CD14-positive monocyte (primary cell): ENCODE results near the gene CNOT4. TPM values are rescaled to one million over a fixed set of nuclear protein-coding genes. Genes with fewer than 3 reads are reported as not detected.

Source experiments
- DNase-seq, 3 donors: peaks; one replicate each; pipeline ENCODE4 v3.0.0-alpha.2; 2011 to 2022
- H2AFZ ChIP-seq: 2 replicates; pipeline ENCODE4 v1.6.0; 2012; ENCODE audit warnings: mild to moderate bottlenecking, low read depth, low read length, inconsistent platforms; ENCODE audit not compliant: insufficient read depth, poor library complexity, severe bottlenecking
- H3K27ac ChIP-seq, 2 donors: 1 replicate in 1 of 2; 2 replicates in 1 of 2; pipeline ENCODE4 v1.5.1; 2012 to 2013; ENCODE audit warnings: low read length in 2 of 2, control low read depth in 1 of 2, inconsistent platforms in 1 of 2, low read depth in 1 of 2, mild to moderate bottlenecking in 1 of 2
- H3K27me3 ChIP-seq, 2 donors: one replicate each; pipeline versions ENCODE4 v1.6.0 to v1.6.1; 2011 to 2013; ENCODE audit warnings: low read length in 2 of 2; ENCODE audit not compliant: control insufficient read depth in 2 of 2, insufficient read depth in 2 of 2
- H3K36me3 ChIP-seq, 2 donors: replicated peaks in 1 of 2; 1 replicate in 1 of 2; 2 replicates in 1 of 2; pipeline versions ENCODE4 v1.5.1 to v1.6.1; 2012 to 2013; ENCODE audit warnings: low read length in 2 of 2, control low read depth in 1 of 2, inconsistent platforms in 1 of 2, mild to moderate bottlenecking in 1 of 2; ENCODE audit not compliant: insufficient read depth in 2 of 2, control insufficient read depth in 1 of 2
- H3K4me1 ChIP-seq, 2 donors: 1 replicate in 1 of 2; 2 replicates in 1 of 2; pipeline versions ENCODE4 v1.5.1 to v1.6.1; 2012 to 2013; ENCODE audit warnings: low read length in 2 of 2, control low read depth in 1 of 2, inconsistent platforms in 1 of 2, mild to moderate bottlenecking in 1 of 2, moderate library complexity in 1 of 2; ENCODE audit not compliant: insufficient read depth in 2 of 2, control insufficient read depth in 1 of 2
- H3K4me2 ChIP-seq: replicated peaks from 2 replicates; pipeline ENCODE3; 2012; ENCODE audit warnings: low read length, moderate library complexity, mild to moderate bottlenecking; ENCODE audit not compliant: poor library complexity, severe bottlenecking; ENCODE audit errors: extremely low read depth
- H3K4me3 ChIP-seq, 3 experiments: fragments of 200-600 bp in 1 of 3; sonication (generic) in 1 of 3; replicated peaks in 1 of 3; 1 replicate in 2 of 3; 2 replicates in 1 of 3; pipeline ENCODE4 v1.5.1; 2011 to 2013; ENCODE audit warnings: low read length in 3 of 3, mild to moderate bottlenecking in 3 of 3, control low read depth in 2 of 3, low read depth in 2 of 3, inconsistent platforms in 1 of 3, moderate library complexity in 1 of 3
- H3K79me2 ChIP-seq: 2 replicates; pipeline ENCODE4 v1.6.0; 2012; ENCODE audit warnings: mild to moderate bottlenecking, control low read depth, inconsistent platforms, low read length, moderate library complexity; ENCODE audit not compliant: insufficient read depth
- H3K9ac ChIP-seq: 2 replicates; pipeline ENCODE4 v1.6.0; 2017; ENCODE audit warnings: low read length, mild to moderate bottlenecking; ENCODE audit not compliant: insufficient read depth, poor library complexity, severe bottlenecking
- H3K9me3 ChIP-seq, 2 donors: replicated peaks in 1 of 2; 1 replicate in 1 of 2; 2 replicates in 1 of 2; pipeline versions ENCODE4 v1.5.1 to v1.6.1; 2012 to 2013; ENCODE audit warnings: low read length in 2 of 2, control low read depth in 1 of 2; ENCODE audit not compliant: control insufficient read depth in 1 of 2, insufficient read depth in 1 of 2
- H4K20me1 ChIP-seq: 2 replicates; pipeline ENCODE4 v1.6.0; 2012; ENCODE audit warnings: mild to moderate bottlenecking, low read length, control low read depth, moderate library complexity; ENCODE audit not compliant: insufficient read depth
- H3K27ac Mint-ChIP-seq, 7 donors: one replicate each; pipeline ENCODE4 v1.8.0; 2020; ENCODE audit warnings: mild to moderate bottlenecking in 7 of 7, mixed read lengths in 7 of 7, moderate library complexity in 6 of 7, inconsistent platforms in 2 of 7
- H3K27me3 Mint-ChIP-seq, 3 donors: one replicate each; pipeline ENCODE4 v1.8.0; 2021 to 2022; ENCODE audit warnings: low read depth in 3 of 3, mild to moderate bottlenecking in 3 of 3, mixed read lengths in 3 of 3, moderate library complexity in 3 of 3, inconsistent platforms in 1 of 3
- H3K36me3 Mint-ChIP-seq, 2 donors: one replicate each; pipeline ENCODE4 v1.8.0; 2020; ENCODE audit warnings: mixed read lengths in 2 of 2, inconsistent platforms in 1 of 2, mild to moderate bottlenecking in 1 of 2
- H3K4me1 Mint-ChIP-seq: one replicate; pipeline ENCODE4 v1.8.0; 2020; ENCODE audit warnings: mild to moderate bottlenecking, mixed read lengths
- H3K4me3 Mint-ChIP-seq, 2 donors: one replicate each; pipeline ENCODE4 v1.8.0; 2020; ENCODE audit warnings: mild to moderate bottlenecking in 2 of 2, mixed read lengths in 2 of 2, moderate library complexity in 1 of 2
- H3K9me3 Mint-ChIP-seq, 7 donors: one replicate each; pipeline ENCODE4 v1.8.0; 2020 to 2022; ENCODE audit warnings: mixed read lengths in 7 of 7, mild to moderate bottlenecking in 6 of 7, moderate library complexity in 6 of 7, inconsistent platforms in 2 of 7
- WGBS: methylation state at CpG from one replicate; pipeline ENCODE4 v1.1.5; 2013; ENCODE audit warnings: missing lambda C conversion rate; ENCODE audit not compliant: insufficient coverage; 5-methylcytosine and 5-hydroxymethylcytosine counted together
- intact Hi-C, 2 donors: fragments of 100-400 bp; cut with micrococcal nuclease; formaldehyde crosslinking; loops; one replicate each; pipeline versions ENCODE4 v1.15.0 to v1.15.1; 2023
- polyA plus RNA-seq, 3 donors: library from polyadenylated mRNA; depleted of rRNA in 1 of 3; unstranded in 2 of 3; stranded (reverse) in 1 of 3; fragments of 300-500 nt in 2 of 3; fragments of >200 nt in 1 of 3; fragmentation: Illumina TruSeq in 2 of 3; gene quantifications; 1 replicate in 2 of 3; 2 replicates in 1 of 3; pipeline ENCODE4 v1.2.3, GENCODE V29; 2012 to 2021
- TF ChIP-seq, protein P1 (sequence below): fragments of 200-600 bp; IDR thresholded peaks from one replicate; pipeline ENCODE4 v1.8.0; 2022; ENCODE audit warnings: antibody characterized with exemption, mild to moderate bottlenecking

Gene CNOT4
- polyA plus RNA-seq, 3 donors: 4.3 to 7.9 (median 6.3) TPM

- 97% methylated on average over 7 of the region's 7 CpGs for WGBS
- no peak for DNase-seq
- peaks cover 0 to 2% (median 0%) of the 10 kb centered on the region in 3 donors for H3K27me3 Mint-ChIP-seq
- H3K36me3 ChIP-seq: no peaks in the 10 kb centered on the region
- TF ChIP-seq, protein P1, sequence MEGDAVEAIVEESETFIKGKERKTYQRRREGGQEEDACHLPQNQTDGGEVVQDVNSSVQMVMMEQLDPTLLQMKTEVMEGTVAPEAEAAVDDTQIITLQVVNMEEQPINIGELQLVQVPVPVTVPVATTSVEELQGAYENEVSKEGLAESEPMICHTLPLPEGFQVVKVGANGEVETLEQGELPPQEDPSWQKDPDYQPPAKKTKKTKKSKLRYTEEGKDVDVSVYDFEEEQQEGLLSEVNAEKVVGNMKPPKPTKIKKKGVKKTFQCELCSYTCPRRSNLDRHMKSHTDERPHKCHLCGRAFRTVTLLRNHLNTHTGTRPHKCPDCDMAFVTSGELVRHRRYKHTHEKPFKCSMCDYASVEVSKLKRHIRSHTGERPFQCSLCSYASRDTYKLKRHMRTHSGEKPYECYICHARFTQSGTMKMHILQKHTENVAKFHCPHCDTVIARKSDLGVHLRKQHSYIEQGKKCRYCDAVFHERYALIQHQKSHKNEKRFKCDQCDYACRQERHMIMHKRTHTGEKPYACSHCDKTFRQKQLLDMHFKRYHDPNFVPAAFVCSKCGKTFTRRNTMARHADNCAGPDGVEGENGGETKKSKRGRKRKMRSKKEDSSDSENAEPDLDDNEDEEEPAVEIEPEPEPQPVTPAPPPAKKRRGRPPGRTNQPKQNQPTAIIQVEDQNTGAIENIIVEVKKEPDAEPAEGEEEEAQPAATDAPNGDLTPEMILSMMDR: no peak
- H3K27me3 ChIP-seq: no peaks in the 10 kb centered on the region
- intact Hi-C loops: no loop called here
- no peak overlapping the region for H3K9ac ChIP-seq
- H3K27ac ChIP-seq: no peak overlapping the region
- H4K20me1 ChIP-seq: no peaks in the 10 kb centered on the region
- no peak overlapping the region for H3K4me3 ChIP-seq
- H3K4me3 Mint-ChIP-seq: no peak overlapping the region
- H3K4me1 Mint-ChIP-seq: no peaks in the 10 kb centered on the region
- H3K4me2 ChIP-seq: no peak overlapping the region
- H3K9me3 Mint-ChIP-seq: peaks cover 0 to 7% (median 1%) of the 10 kb centered on the region in 7 donors
- H3K4me1 ChIP-seq: no peaks in the 10 kb centered on the region
- no peaks in the 10 kb centered on the region for H3K79me2 ChIP-seq
- no peak overlapping the region for H2AFZ ChIP-seq
- H3K36me3 Mint-ChIP-seq: no peaks in the 10 kb centered on the region
- H3K9me3 ChIP-seq: no peaks in the 10 kb centered on the region
- no peak overlapping the region for H3K27ac Mint-ChIP-seq
Observed at GRCh38 chr7:135328526-135328925, 181.4 kb downstream of the CNOT4 start.

- Histone ChIP-seq H3K79me2 (no peaks in the 10 kb centered on the region), H4K20me1 (no peaks in the 10 kb centered on the region), H3K27ac (no peak overlapping the region), H3K4me1 (no peaks in the 10 kb centered on the region), H2AFZ (no peak overlapping the region), H3K27me3 (no peaks in the 10 kb centered on the region), H3K4me3 (no peak overlapping the region), H3K4me2 (no peak overlapping the region), H3K9ac (no peak overlapping the region), H3K36me3 (no peaks in the 10 kb centered on the region), H3K9me3 (no peaks in the 10 kb centered on the region)
- Mint-ChIP-seq H3K4me3 (no peak overlapping the region), H3K27me3 (peaks cover 0 to 2% (median 0%) of the 10 kb centered on the region in 3 donors), H3K9me3 (peaks cover 0 to 7% (median 1%) of the 10 kb centered on the region in 7 donors), H3K36me3 (no peaks in the 10 kb centered on the region), H3K4me1 (no peaks in the 10 kb centered on the region), H3K27ac (no peak overlapping the region)
- no peak for DNase-seq
- TF ChIP-seq, protein P1: no peak
- WGBS: 60% methylated on average over 1 of the region's 3 CpGs
- intact Hi-C loops: no loop called here
Observed at GRCh38 chr7:135328053-135328452, 181.8 kb downstream of the CNOT4 start.
